ENCODE results near the gene P2RY6. TPM values are rescaled to one million over a fixed set of nuclear protein-coding genes. Genes with fewer than 3 reads are reported as not detected.

P2RY6 gene
- total RNA-seq, 1 experiment from 2014 or later, result not detected

GRCh38 chr11:73320763-73321603 lies 48.8 kb downstream of the P2RY6 start:
- no peak overlapping the region for H2AFZ ChIP-seq (ENCODE audit: low read length)
- no peak overlapping the region for H3K18ac ChIP-seq (ENCODE audit: insufficient read length, low read depth, low read length)
- H4K8ac ChIP-seq (replicated peaks; ENCODE audit: insufficient read length, low read depth, low read length), result no peak overlapping the region
- DNase-seq, result no peak
- no peaks in the 10 kb centered on the region for H3K79me1 ChIP-seq (ENCODE audit: insufficient read depth, low read depth, low read length, poor library complexity, severe bottlenecking)
- H3K4me1 ChIP-seq (ENCODE audit: insufficient read depth, low read length), result peaks cover 7% of the 10 kb centered on the region; the same call in 1 of the 2 replicates
- H4K20me1 ChIP-seq (ENCODE audit: control insufficient read depth, insufficient read depth, insufficient read length), result no peaks in the 10 kb centered on the region
- H3K9me3 ChIP-seq (ENCODE audit: control insufficient read depth, low read depth, low read length), result no peaks in the 10 kb centered on the region
- H3K79me2 ChIP-seq (ENCODE audit: insufficient read depth, low read length), result no peaks in the 10 kb centered on the region
- no peak overlapping the region for H2BK20ac ChIP-seq (ENCODE audit: low read depth, low read length, poor library complexity, severe bottlenecking)
- H3K27ac Mint-ChIP-seq, result no peak overlapping the region
- H3K4me1 Mint-ChIP-seq, result peaks cover 26 to 39% of the 10 kb centered on the region in 2 experiments
- H3K4me3 Mint-ChIP-seq, result no peak overlapping the region
- H3K23ac ChIP-seq (ENCODE audit: insufficient read length, low read depth, low read length), result no peak overlapping the region
- H2BK15ac ChIP-seq (ENCODE audit: low read depth, low read length), result no peak overlapping the region
- no peak overlapping the region for H3K56ac ChIP-seq (ENCODE audit: insufficient read length, low read depth, low read length)
- H2BK5ac ChIP-seq (ENCODE audit: insufficient read length, low read length), result no peak overlapping the region
- H3K14ac ChIP-seq (ENCODE audit: insufficient read depth, low read length), result no peak overlapping the region; the same call in 1 of the 2 replicates
- H3K9me3 Mint-ChIP-seq, result no peaks in the 10 kb centered on the region
- H3T11ph ChIP-seq (ENCODE audit: low read length), result no peak overlapping the region
- H2AK5ac ChIP-seq (ENCODE audit: insufficient read length, low read length), result no peak overlapping the region
- H3K23me2 ChIP-seq (ENCODE audit: insufficient read length, low read depth, low read length, poor library complexity, severe bottlenecking), result no peaks in the 10 kb centered on the region
- H3K36me3 Mint-ChIP-seq (ENCODE audit: insufficient read depth in 1 of 3, low read depth in 3 of 3), result peaks cover 0 to 11% (median 5%) of the 10 kb centered on the region in 3 experiments; a peak in 3 of 7 replicates
- H4K5ac ChIP-seq (ENCODE audit: insufficient read length, low read depth, low read length), result no peak overlapping the region
- H2BK12ac ChIP-seq (ENCODE audit: insufficient read length, low read depth, low read length), result no peak overlapping the region
- H3K27ac ChIP-seq (ENCODE audit: insufficient read length, low read depth, low read length), result no peak overlapping the region
- peaks cover 15% of the 10 kb centered on the region for H3K27me3 Mint-ChIP-seq (ENCODE audit: low read depth)
- H3K4ac ChIP-seq (ENCODE audit: low read depth, low read length), result no peak overlapping the region
- no peak overlapping the region for H3K9ac ChIP-seq (ENCODE audit: extremely low read depth, insufficient read length, low read length)
- H3K27me3 ChIP-seq (ENCODE audit: insufficient read depth, low read length), result no peaks in the 10 kb centered on the region
- no CpG with 5 or more reads among the region's 10 CpGs for WGBS (ENCODE audit: extremely low coverage, insufficient read length, low lambda C conversion rate)
- H2BK120ac ChIP-seq (ENCODE audit: low read depth, low read length, poor library complexity, severe bottlenecking), result no peak overlapping the region
- no peak overlapping the region for H4K91ac ChIP-seq (ENCODE audit: insufficient read length, low read depth, low read length)
- no peak for TF ChIP-seq CTCF (conservative IDR thresholded peaks at IDR 0.05)
- no peak overlapping the region for H3K4me2 ChIP-seq (ENCODE audit: insufficient read depth, insufficient read length, low read length)

Measured in H9 (cell line).